ENCODE results near the gene AQP12B. TPM values are rescaled to one million over a fixed set of nuclear protein-coding genes. Genes with fewer than 3 reads are reported as not detected.
A peak's percentile ranks its signal among the peaks of the same experiment; 100 is the strongest.

Gene AQP12B
- total and polyA plus RNA-seq, 2 of the 13 experiments (the other 11 are each of a cell fraction or from before 2014, with no cell fraction given), result not detected

- TF ChIP-seq EP300 (IDR thresholded peaks at IDR 0.05; ENCODE audit: low read depth in 2 of 2, low read length in 2 of 2) (peak in 1 of 2 experiments; percentile 68; a peak in 2 of 4 replicates), EP300 (CRISPR knock-in tag; IDR thresholded peaks at IDR 0.05; ENCODE audit: borderline replicate concordance) (peak; percentile 65; the same call in 1 of the 2 replicates), ZNF800 (CRISPR knock-in tag; IDR thresholded peaks at IDR 0.05) (peak; percentile 72), ZFP1 (CRISPR knock-in tag; IDR thresholded peaks at IDR 0.05) (0 out of 2 replicates have a peak, but pooled peaks have one; percentile 68), NFE2L1 (CRISPR knock-in tag; IDR thresholded peaks at IDR 0.05; ENCODE audit: borderline replicate concordance) (no peak), ZNF513 (CRISPR knock-in tag; conservative IDR thresholded peaks at IDR 0.05) (0 out of 2 replicates have a peak, but pooled peaks have one; percentile 24), ZNF414 (CRISPR knock-in tag; IDR thresholded peaks at IDR 0.05) (peak; percentile 81; the same call in 1 of the 2 replicates), MAZ (IDR thresholded peaks at IDR 0.05; ENCODE audit: borderline replicate concordance, low read depth, low read length) (no peak; the same call in 1 of the 2 replicates), MAZ (CRISPR knock-in tag; IDR thresholded peaks at IDR 0.05; ENCODE audit: low read depth) (peak; percentile 74), ZNF710 (CRISPR knock-in tag; IDR thresholded peaks at IDR 0.05; ENCODE audit: borderline replicate concordance) (peak; percentile 81; the same call in 1 of the 2 replicates), HOMEZ (CRISPR knock-in tag; IDR thresholded peaks at IDR 0.05; ENCODE audit: low read depth) (peak; percentile 53), HMG20A (CRISPR knock-in tag; IDR thresholded peaks at IDR 0.05; ENCODE audit: borderline replicate concordance) (peak; percentile 53; the same call in 1 of the 2 replicates), GLI4 (CRISPR knock-in tag; IDR thresholded peaks at IDR 0.05; ENCODE audit: borderline replicate concordance) (no peak), RXRB (CRISPR knock-in tag; IDR thresholded peaks at IDR 0.05; ENCODE audit: borderline replicate concordance) (peak; percentile 85), ZNF230 (CRISPR knock-in tag; IDR thresholded peaks at IDR 0.05) (0 out of 2 replicates have a peak, but pooled peaks have one; percentile 81), SOX6 (IDR thresholded peaks at IDR 0.05) (no peak), SOX6 (CRISPR knock-in tag; IDR thresholded peaks at IDR 0.05) (peak; percentile 90), ZNF777 (CRISPR knock-in tag; IDR thresholded peaks at IDR 0.05) (peak; percentile 79), ZNF572 (CRISPR knock-in tag; IDR thresholded peaks at IDR 0.05) (peak; percentile 79; the same call in 1 of the 2 replicates), MTF1 (CRISPR knock-in tag; IDR thresholded peaks at IDR 0.05) (peak; percentile 49; the same call in 1 of the 2 replicates), ZNF263 (CRISPR knock-in tag; IDR thresholded peaks at IDR 0.05) (peak; percentile 63; the same call in 1 of the 2 replicates), KMT2B (CRISPR knock-in tag; IDR thresholded peaks at IDR 0.05) (peak; percentile 52)
These were observed 56.0 kb downstream of the AQP12B start (continued) for GRCh38 chr2:240626531-240627300.

All from HepG2 (cell line).